Stimulated activated CD8-positive, alpha-beta memory T cell treated with anti-CD3 and anti-CD28 coated beads, Interleukin-15, amount 100 ng/mL, for 1 hour (primary cell): ENCODE data around the gene KATNB1.
"Not testable (repeated sequence)": the region's sequence is repeated elsewhere in the genome, so short reads cannot be mapped to it uniquely, and the experiment has no call there.

Experiments
- DNase-seq: peaks from one replicate; pipeline ENCODE4 v3.0.0-alpha.2; 2020; ENCODE audit warnings: low read depth

KATNB1 gene

GRCh38 chr16:57700781-57701551 lies 34.6 kb upstream of the KATNB1 start:
- DNase-seq: no peak

- no peak for DNase-seq
These were observed 33.7 kb upstream of the KATNB1 start for GRCh38 chr16:57701759-57702371.

- DNase-seq: no peak
These were observed 32.1 kb upstream of the KATNB1 start for GRCh38 chr16:57703416-57704010.

GRCh38 chr16:57704011-57704904 lies 31.3 kb upstream of the KATNB1 start:
- no peak for DNase-seq

- DNase-seq: no peak
These were observed 30.4 kb upstream of the KATNB1 start for GRCh38 chr16:57704905-57705852.

- no peak for DNase-seq
These were observed 28.9 kb upstream of the KATNB1 start for GRCh38 chr16:57706717-57707116.

- DNase-seq: no peak
These were observed 28.2 kb upstream of the KATNB1 start for GRCh38 chr16:57707331-57707730.

- DNase-seq: no peak
These were observed 27.4 kb upstream of the KATNB1 start for GRCh38 chr16:57708168-57708567.

GRCh38 chr16:57709663-57710062 lies 25.9 kb upstream of the KATNB1 start:
- no peak for DNase-seq

- DNase-seq: no peak
These were observed 24.2 kb upstream of the KATNB1 start for GRCh38 chr16:57711346-57711745.

- no peak for DNase-seq
These were observed 23.6 kb upstream of the KATNB1 start for GRCh38 chr16:57711993-57712392.

GRCh38 chr16:57712569-57712968 lies 23.0 kb upstream of the KATNB1 start:
- DNase-seq: not testable (repeated sequence)

- DNase-seq: no peak
These were observed 22.0 kb upstream of the KATNB1 start for GRCh38 chr16:57713596-57713995.

GRCh38 chr16:57714047-57714446 lies 21.5 kb upstream of the KATNB1 start:
- DNase-seq: no peak

GRCh38 chr16:57720142-57720575 lies 15.4 kb upstream of the KATNB1 start:
- DNase-seq: no peak

GRCh38 chr16:57721356-57722209 lies 14.0 kb upstream of the KATNB1 start:
- DNase-seq: no peak

- no peak for DNase-seq
These were observed 13.4 kb upstream of the KATNB1 start for GRCh38 chr16:57722210-57722499.

- DNase-seq: no peak
These were observed 12.9 kb upstream of the KATNB1 start for GRCh38 chr16:57722651-57723050.

- DNase-seq: no peak
These were observed 12.4 kb upstream of the KATNB1 start for GRCh38 chr16:57723170-57723569.

- no peak for DNase-seq
These were observed 11.0 kb upstream of the KATNB1 start for GRCh38 chr16:57724531-57724930.
